SJCRH30 (cell line): ENCODE results near the gene DNAJC4. TPM values are rescaled to one million over a fixed set of nuclear protein-coding genes. Genes with fewer than 3 reads are reported as not detected.
"Not testable (repeated sequence)": the region's sequence is repeated elsewhere in the genome, so short reads cannot be mapped to it uniquely, and the experiment has no call there.

Source experiments
- DNase-seq, 2 experiments: peaks; one replicate each; pipeline ENCODE4 v3.0.0-alpha.2; 2015 to 2020
- H3K27ac ChIP-seq: fragments of 250-450 bp; sonication (Bioruptor Pico); 2 replicates; pipeline ENCODE4 v1.5.1; 2020; ENCODE audit warnings: mild to moderate bottlenecking, moderate library complexity
- H3K27me3 ChIP-seq: fragments of 250-450 bp; sonication (Bioruptor Pico); 2 replicates; pipeline ENCODE4 v1.5.1; 2020; ENCODE audit warnings: mild to moderate bottlenecking, moderate library complexity
- H3K36me3 ChIP-seq: fragments of 250-450 bp; sonication (Bioruptor Pico); 2 replicates; pipeline ENCODE4 v1.5.1; 2020; ENCODE audit warnings: mild to moderate bottlenecking, moderate library complexity
- H3K4me1 ChIP-seq: fragments of 250-450 bp; sonication (Bioruptor Pico); 2 replicates; pipeline ENCODE4 v1.5.1; 2020; ENCODE audit warnings: mild to moderate bottlenecking, moderate library complexity
- H3K4me3 ChIP-seq: fragments of 250-450 bp; sonication (Bioruptor Pico); 2 replicates; pipeline ENCODE4 v1.5.1; 2020; ENCODE audit warnings: mild to moderate bottlenecking, moderate library complexity
- H3K9me3 ChIP-seq: fragments of 250-450 bp; sonication (Bioruptor Pico); replicated peaks from 2 replicates; pipeline ENCODE4 v1.5.1; 2020; ENCODE audit warnings: mild to moderate bottlenecking, moderate library complexity
- total RNA-seq: library from RNA; depleted of rRNA; stranded (reverse); fragments of >200 nt; shearing (Covaris generic); gene quantifications from 2 replicates; pipeline ENCODE4 v1.2.3, GENCODE V29; 2014

Gene DNAJC4
- total RNA-seq, 1 experiment from 2014 or later: 5.3 TPM

GRCh38 chr11:64241491-64242374, 11.4 kb downstream of the DNAJC4 start:
- peak overlapping the region; percentile 79 for H3K27ac ChIP-seq
- H3K36me3 ChIP-seq: peaks cover 32% of the 10 kb centered on the region
- peak overlapping the region; percentile 86 for H3K4me3 ChIP-seq
- no peaks in the 10 kb centered on the region for H3K27me3 ChIP-seq
- peak; percentile 77 to 99 for DNase-seq
- H3K9me3 ChIP-seq: no peaks in the 10 kb centered on the region
- H3K4me1 ChIP-seq: peaks cover 21% of the 10 kb centered on the region

GRCh38 chr11:64243236-64243854, 13.0 kb downstream of the DNAJC4 start:
- Histone ChIP-seq H3K4me3 (no peak overlapping the region), H3K9me3 (no peaks in the 10 kb centered on the region), H3K36me3 (peaks cover 32% of the 10 kb centered on the region), H3K27ac (no peak overlapping the region), H3K4me1 (peaks cover 23% of the 10 kb centered on the region), H3K27me3 (no peaks in the 10 kb centered on the region)
- DNase-seq: peak; percentile 24 to 26

- no peaks in the 10 kb centered on the region for H3K27me3 ChIP-seq
- peaks cover 28% of the 10 kb centered on the region for H3K4me1 ChIP-seq
- no peaks in the 10 kb centered on the region for H3K9me3 ChIP-seq
- peaks cover 32% of the 10 kb centered on the region for H3K36me3 ChIP-seq
- H3K4me3 ChIP-seq: no peak overlapping the region
- DNase-seq: no peak
- no peak overlapping the region for H3K27ac ChIP-seq
These were observed 13.8 kb downstream of the DNAJC4 start for GRCh38 chr11:64244107-64244506.

- H3K4me1 ChIP-seq: peaks cover 33% of the 10 kb centered on the region
- H3K36me3 ChIP-seq: peaks cover 32% of the 10 kb centered on the region
- no peaks in the 10 kb centered on the region for H3K27me3 ChIP-seq
- no peaks in the 10 kb centered on the region for H3K9me3 ChIP-seq
- peak overlapping the region; percentile 97 for H3K27ac ChIP-seq
- H3K4me3 ChIP-seq: peak overlapping the region; percentile 97
- no peak for DNase-seq
These were observed 14.6 kb downstream of the DNAJC4 start for GRCh38 chr11:64244966-64245365.

GRCh38 chr11:64245401-64245796, 15.1 kb downstream of the DNAJC4 start:
- H3K36me3 ChIP-seq: peaks cover 32% of the 10 kb centered on the region
- H3K4me3 ChIP-seq: peak overlapping the region; percentile 97
- peak overlapping the region; percentile 97 for H3K27ac ChIP-seq
- no peaks in the 10 kb centered on the region for H3K27me3 ChIP-seq
- peak; percentile 94 to 95 for DNase-seq
- no peaks in the 10 kb centered on the region for H3K9me3 ChIP-seq
- H3K4me1 ChIP-seq: peaks cover 34% of the 10 kb centered on the region

GRCh38 chr11:64245797-64246620, 15.7 kb downstream of the DNAJC4 start:
- H3K27ac ChIP-seq: peak overlapping the region; percentile 97
- H3K27me3 ChIP-seq: no peaks in the 10 kb centered on the region
- H3K4me1 ChIP-seq: peaks cover 37% of the 10 kb centered on the region
- H3K4me3 ChIP-seq: peak overlapping the region; percentile 97
- peaks cover 32% of the 10 kb centered on the region for H3K36me3 ChIP-seq
- no peak for DNase-seq
- H3K9me3 ChIP-seq: no peaks in the 10 kb centered on the region

GRCh38 chr11:64246621-64246870, 16.2 kb downstream of the DNAJC4 start:
- Histone ChIP-seq H3K27ac (peak overlapping the region; percentile 97), H3K36me3 (peaks cover 32% of the 10 kb centered on the region), H3K4me3 (peak overlapping the region; percentile 97), H3K4me1 (peaks cover 37% of the 10 kb centered on the region)
- not testable (repeated sequence) for H3K27me3 ChIP-seq, H3K9me3 ChIP-seq, DNase-seq

GRCh38 chr11:64246871-64247728, 16.8 kb downstream of the DNAJC4 start, which contains the start of gene PPP1R14B:
TSS of gene PPP1R14B (minus strand) at chr11:64246943. CDS start at chr11:64246673, 270 bp downstream.
- Histone ChIP-seq H3K9me3 (no peaks in the 10 kb centered on the region), H3K27me3 (no peaks in the 10 kb centered on the region), H3K4me1 (peaks cover 37% of the 10 kb centered on the region), H3K4me3 (peak within 1 kb of the TSS; percentile 97), H3K27ac (peak within 1 kb of the TSS; percentile 97), H3K36me3 (peaks cover 32% of the 10 kb centered on the region)
- peak; percentile 92 for DNase-seq

GRCh38 chr11:64247729-64248531, 17.6 kb downstream of the DNAJC4 start:
- Histone ChIP-seq H3K27ac (peak overlapping the region; percentile 72), H3K36me3 (peaks cover 27% of the 10 kb centered on the region), H3K4me1 (peaks cover 33% of the 10 kb centered on the region), H3K27me3 (no peaks in the 10 kb centered on the region), H3K4me3 (peak overlapping the region; percentile 69), H3K9me3 (no peaks in the 10 kb centered on the region)
- no peak for DNase-seq

- Histone ChIP-seq H3K4me3 (no peak overlapping the region), H3K9me3 (no peaks in the 10 kb centered on the region), H3K4me1 (peaks cover 28% of the 10 kb centered on the region), H3K27ac (no peak overlapping the region), H3K36me3 (peaks cover 20% of the 10 kb centered on the region), H3K27me3 (no peaks in the 10 kb centered on the region)
- no peak for DNase-seq
These were observed 18.2 kb downstream of the DNAJC4 start for GRCh38 chr11:64248578-64248977.

- DNase-seq: no peak
- Histone ChIP-seq H3K9me3 (no peaks in the 10 kb centered on the region), H3K36me3 (peaks cover 17% of the 10 kb centered on the region), H3K27me3 (no peaks in the 10 kb centered on the region), H3K27ac (no peak overlapping the region), H3K4me1 (peaks cover 27% of the 10 kb centered on the region), H3K4me3 (no peak overlapping the region)
These were observed 18.7 kb downstream of the DNAJC4 start for GRCh38 chr11:64249038-64249437.

GRCh38 chr11:64249563-64250414, 19.4 kb downstream of the DNAJC4 start:
- Histone ChIP-seq H3K4me1 (peaks cover 27% of the 10 kb centered on the region), H3K4me3 (no peak overlapping the region), H3K9me3 (no peaks in the 10 kb centered on the region), H3K27me3 (no peaks in the 10 kb centered on the region), H3K27ac (no peak overlapping the region), H3K36me3 (peaks cover 17% of the 10 kb centered on the region)
- peak; percentile 47 to 74 for DNase-seq
